GM18867 (cell line): ENCODE data around the gene ZC3H11A.

Source experiments
- ATAC-seq: cut with Tn5 transposase; IDR thresholded peaks from one replicate; pipeline ENCODE4 v1.9.1; 2021; ENCODE audit warnings: mild to moderate bottlenecking, moderate library complexity; ENCODE audit not compliant: unreplicated experiment

The ZC3H11A gene

DNA sequence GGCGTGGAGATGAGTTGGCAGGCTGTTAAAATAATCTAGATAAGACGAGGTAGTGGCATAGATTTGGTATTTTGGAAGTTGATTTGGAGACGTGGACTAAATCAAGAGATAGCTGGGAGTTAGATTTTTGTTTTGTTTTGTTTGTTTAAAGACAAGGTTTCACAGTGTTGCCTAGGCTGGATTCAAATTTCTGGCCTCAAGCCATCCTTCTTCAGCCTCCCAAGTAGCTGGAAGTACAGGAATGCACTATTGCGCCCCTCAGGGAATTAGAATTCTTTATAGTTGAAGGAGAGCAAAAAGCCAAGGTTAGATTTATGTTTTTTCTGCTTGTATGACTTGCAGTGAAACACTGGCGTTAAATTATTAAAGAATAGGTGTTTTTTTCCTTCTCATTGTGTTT lies 43.7 kb downstream of the ZC3H11A start:
- ATAC-seq, result no peak

GRCh38 chr1:203840208-203840808 lies 44.9 kb downstream of the ZC3H11A start:
- ATAC-seq, result no peak

GRCh38 chr1:203842559-203842876 lies 47.1 kb downstream of the ZC3H11A start:
- no peak for ATAC-seq

GRCh38 chr1:203843435-203843834 lies 48.0 kb downstream of the ZC3H11A start:
- no peak for ATAC-seq
